HuH-7 (cell line): Measurements from ENCODE around the gene ATP6V1G2.
"Not testable (repeated sequence)": the region's sequence is repeated elsewhere in the genome, so short reads cannot be mapped to it uniquely, and the experiment has no call there.

Experiments
- DNase-seq: peaks from one replicate; pipeline ENCODE4 v3.0.0; 2011; ENCODE audit warnings: low spot score

The ATP6V1G2 gene

DNA sequence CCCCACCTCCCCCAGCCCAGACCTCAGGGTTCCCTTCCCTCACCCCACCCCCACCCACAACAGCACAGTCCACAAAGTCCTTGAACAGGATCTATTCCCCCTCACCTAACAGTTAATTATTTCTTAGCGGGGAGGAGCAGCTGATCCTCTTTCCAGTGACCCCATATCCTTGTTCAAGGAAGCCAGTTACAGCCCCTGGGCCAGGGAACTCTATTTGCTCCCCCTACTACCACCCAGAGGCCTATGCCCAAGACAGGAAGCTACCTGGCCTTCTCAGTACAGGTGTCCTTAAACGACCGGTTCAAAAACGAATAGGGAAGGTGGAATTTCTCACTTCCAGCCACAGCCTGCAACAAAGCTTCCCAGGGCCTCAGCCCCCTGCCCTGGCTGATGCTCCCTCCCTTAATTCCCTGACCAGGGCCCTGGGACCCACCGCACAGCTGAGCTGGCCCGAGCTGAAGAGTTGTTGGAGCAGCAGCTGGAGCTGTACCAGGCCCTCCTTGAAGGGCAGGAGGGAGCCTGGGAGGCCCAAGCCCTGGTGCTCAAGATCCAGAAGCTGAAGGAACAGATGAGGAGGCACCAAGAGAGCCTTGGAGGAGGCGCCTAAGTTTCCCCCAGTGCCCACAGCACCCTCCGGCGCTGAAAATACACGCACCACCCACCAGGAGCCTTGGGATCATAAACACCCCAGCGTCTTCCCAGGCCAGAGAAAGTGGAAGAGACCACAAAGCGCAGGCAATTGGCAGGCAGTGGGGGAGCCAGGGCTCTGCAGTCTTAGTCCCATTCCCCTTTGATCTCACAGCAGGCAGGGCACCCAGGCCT is 16.9 kb downstream of the ATP6V1G2 start:
- no peak for DNase-seq

DNA sequence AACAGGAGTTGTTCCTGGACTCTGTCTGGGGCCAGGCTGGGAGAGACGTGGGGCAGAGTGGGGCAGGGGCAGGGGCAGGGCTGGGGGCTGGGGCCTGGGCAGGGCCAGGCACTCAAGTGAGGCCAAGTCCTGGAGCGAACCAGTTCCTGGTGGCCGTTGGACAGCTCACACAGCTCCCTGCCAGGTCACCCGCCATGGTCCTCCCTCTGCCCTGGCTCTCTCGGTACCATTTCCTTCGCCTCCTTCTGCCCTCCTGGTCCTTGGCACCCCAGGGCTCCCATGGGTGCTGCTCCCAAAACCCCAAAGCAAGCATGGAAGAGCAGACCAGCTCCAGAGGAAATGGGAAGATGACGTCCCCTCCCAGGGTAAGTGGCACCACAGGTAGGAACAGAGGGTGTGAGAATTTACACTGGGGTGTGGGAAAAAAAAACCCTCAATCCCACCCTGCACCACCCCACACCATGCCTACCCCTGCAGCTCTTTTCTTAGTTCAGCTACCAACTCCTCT is 17.5 kb downstream of the ATP6V1G2 start, which contains the start of gene MCCD1:
Gene MCCD1, plus strand, starts transcription at position 142 of the 508 bp plus-strand sequence. Its CDS starts 53 bp downstream, at position 195.
- no peak for DNase-seq

DNA sequence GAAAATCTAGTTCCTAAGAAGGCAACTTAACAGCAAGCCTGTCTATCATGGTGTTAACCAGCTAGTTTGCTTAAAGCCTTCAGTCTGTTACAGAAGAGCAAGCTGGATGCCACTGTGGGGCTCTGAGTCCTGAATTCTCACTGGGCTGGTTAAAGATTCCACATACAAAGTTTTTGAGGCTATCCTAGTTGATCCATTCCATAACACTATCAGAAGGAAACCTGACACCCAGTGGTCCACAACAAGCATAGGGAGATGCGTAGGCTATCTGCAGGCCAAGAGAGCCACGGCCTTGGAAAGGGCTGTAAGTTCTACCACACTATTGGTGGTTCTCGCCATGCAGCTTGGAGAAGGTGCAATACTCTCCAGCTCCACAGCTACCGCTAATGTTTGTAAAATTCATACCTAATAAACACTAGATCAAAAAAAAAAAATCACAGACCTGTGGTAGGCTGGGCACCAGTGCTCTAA is 18.1 kb downstream of the ATP6V1G2 start:
- no peak for DNase-seq

DNA sequence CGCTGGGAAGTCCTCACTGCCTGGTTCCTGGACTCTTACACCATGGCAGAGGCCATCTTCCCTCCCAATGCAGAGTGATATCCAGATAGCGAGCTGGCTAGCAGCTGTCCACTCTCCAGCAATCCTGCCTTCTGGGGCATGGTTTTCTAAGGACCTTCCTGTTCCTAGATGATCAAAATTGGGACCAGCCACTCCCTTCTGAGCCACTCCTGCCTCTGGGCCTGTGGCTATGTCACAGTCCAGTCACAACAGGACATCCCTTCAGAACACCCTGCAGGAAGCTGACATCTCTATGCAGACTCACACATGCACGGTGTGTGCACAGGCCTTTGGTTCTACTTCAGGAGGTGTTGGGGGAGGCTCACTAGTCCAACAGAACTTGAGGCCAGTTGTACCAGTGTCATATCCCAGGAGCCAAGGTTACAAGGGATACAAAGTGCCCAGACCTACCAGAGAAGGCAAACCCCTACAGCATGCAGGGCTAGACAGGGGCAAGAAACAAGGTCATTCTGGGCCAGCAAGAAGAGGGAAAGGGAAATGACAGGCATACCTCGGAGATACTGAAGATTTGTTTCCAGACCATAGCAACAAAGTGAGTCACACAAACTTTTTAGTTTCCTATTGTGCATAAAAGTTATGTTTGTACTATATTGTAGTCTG is 20.3 kb downstream of the ATP6V1G2 start:
- DNase-seq: no peak

DNA sequence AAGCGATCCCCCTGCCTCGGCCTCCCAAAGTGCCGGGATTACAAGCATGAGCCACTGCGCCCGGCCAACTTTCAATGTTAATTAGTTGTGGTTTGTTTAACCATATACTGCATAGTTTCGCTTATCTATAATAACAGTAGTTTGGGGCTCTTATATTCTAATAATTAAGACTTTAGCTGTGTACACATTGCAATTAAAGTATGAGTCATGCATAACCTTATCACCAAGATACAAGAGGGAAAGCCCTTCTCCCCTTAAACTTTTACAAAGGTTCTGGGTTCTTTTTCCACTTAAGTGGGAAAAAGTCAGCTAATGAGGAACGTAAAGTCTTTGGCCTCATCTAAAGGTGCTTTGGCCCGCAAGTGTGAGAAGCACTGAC is 20.9 kb downstream of the ATP6V1G2 start:
- no peak for DNase-seq

DNA sequence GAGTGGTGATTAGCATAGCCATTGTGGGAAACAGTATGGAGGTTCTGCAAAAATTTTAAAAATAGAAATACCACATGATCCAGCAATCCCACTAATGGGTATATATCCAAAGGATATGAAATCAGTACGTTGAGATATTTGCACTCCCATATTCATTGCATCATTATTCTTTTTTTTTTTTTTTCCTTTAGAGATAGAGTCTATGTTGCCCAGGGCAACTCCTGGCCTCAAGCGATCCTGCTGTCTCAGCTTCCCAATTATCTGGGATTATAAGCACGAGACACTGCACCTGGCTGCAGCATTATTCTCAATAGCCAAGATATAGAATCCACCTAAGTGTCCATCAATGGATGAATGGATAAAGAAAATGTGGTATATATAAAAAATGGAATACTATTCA is 24.6 kb downstream of the ATP6V1G2 start:
- DNase-seq: no peak

DNA sequence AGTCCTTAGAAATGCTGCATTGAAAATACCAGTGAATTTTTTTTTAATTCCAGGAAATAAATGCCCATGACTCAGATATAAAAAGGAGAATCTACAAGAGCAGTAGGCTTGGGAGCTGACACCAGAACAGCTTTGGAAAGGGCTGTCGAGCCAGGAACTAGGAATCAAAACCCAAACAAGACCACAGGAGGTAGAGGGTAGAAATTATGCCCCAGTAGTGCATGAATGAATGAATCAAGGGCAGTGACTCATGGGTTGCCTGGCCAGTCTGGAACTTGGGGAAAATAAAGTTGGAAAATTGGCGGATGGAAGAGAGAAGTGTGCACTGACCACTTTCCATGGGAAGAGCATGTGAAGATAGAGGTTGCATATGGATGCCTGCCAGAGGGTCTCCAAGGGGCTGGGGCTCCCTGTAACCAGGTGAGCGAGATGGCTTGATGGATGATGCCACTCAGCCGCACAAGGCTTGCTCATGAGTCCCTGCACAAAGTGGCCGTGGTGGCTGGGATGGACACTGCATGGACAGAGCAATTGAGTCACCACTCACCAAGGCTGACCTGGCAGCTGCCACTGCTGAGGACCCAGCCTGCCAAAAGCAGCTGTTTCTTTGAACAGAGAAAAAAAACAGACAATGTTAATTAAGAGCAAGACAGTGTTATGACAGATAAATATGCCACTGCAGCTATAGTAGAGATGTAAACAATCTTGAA is 32.8 kb downstream of the ATP6V1G2 start:
- no peak for DNase-seq

DNA sequence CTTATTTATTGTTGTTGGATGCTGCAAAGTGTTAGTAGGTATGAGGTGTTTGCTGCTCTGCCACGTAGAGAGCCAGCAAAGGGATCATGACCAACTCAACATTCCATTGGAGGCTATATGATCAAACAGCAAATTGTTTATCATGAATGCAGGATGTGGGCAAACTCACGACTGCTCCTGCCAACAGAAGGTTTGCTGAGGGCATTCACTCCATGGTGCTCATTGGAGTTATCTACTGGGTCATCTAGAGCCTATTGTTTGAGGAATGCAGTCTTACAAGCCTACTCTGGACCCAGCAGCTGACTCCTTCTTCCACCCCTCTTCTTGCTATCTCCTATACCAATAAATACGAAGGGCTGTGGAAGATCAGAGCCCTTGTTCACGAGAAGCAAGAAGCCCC is 36.4 kb downstream of the ATP6V1G2 start:
- no peak for DNase-seq

DNA sequence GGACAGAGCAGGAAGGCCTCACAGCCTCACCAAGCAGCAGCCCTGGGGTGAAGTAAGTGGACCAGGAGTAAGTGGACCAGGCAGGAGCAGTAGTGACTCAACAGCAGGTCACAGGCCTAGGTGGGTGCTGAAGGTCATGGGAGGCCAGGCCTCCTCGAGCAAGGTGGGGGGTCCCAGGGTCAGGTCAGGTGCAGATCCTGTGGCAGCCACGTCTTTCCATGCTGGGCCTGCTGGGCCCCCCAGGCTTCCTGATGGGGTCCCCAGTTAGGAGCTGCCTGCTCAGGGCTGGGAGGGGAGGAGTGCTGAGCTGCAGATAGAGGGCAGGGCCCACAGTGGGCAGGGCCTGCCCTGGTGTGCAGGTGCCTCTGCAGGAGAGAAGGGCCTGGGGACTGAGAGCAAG is 37.4 kb downstream of the ATP6V1G2 start:
- not testable (repeated sequence) for DNase-seq

DNA sequence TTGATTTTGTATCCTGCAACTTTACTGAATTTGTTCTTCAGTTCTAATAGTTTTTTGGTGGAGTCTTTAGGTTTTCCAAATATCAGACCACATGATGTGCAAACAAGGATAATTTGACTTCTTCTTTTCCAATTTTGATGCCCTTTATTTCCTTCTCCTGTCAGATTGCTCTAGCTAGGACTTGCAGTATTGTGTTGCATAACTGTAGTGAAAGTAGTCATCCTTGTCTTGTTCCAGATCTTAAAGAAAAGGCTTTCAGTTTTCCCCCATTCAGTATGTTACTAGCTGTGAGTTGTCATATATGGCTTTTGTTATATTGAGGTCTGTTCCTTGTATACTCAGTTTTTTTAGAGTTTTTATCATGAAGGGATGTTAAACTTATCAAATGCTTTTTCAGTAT is 43.8 kb downstream of the ATP6V1G2 start:
- no peak for DNase-seq

DNA sequence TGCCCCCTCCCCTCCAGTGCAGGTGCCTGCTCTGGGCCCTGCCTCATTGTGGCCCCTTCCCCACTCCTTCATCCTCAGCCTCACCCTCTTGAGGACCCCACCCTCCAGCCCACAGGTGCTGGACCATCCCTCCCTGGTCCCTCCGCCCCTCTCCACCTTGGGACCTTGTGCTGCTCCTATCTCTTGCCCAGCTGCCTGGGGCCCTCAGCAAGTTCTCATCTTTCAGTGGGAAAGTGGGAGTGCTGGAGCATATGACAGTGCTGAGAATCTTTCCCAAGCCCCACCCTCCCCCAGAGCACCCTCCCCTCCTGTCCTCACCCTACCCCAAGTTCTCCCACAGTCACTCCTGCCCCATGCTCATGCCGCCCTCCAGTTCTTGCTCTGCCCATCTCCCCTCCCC is 46.8 kb downstream of the ATP6V1G2 start:
- DNase-seq: not testable (repeated sequence)

DNA sequence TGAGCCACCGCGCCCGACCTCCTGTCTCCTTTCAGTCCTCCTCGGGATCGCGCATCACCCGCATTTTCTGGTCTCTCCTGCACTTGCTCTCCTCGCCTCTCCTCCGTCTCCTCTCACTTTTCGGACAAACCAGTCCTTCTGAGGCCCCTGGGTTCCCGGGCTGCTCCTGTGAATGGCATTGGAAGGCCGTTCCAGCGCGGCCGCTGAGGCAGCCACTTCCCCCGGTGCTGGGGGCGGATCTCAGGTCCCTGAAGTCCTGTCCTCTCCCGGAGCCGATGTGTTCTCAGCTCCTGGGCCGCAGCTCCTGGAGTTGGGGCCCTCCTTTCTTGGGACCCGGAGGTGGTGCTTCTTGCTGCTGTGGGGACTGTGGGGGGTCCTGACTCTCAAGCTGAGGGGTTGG is 47.7 kb downstream of the ATP6V1G2 start:
- DNase-seq: peak; percentile 9

DNA sequence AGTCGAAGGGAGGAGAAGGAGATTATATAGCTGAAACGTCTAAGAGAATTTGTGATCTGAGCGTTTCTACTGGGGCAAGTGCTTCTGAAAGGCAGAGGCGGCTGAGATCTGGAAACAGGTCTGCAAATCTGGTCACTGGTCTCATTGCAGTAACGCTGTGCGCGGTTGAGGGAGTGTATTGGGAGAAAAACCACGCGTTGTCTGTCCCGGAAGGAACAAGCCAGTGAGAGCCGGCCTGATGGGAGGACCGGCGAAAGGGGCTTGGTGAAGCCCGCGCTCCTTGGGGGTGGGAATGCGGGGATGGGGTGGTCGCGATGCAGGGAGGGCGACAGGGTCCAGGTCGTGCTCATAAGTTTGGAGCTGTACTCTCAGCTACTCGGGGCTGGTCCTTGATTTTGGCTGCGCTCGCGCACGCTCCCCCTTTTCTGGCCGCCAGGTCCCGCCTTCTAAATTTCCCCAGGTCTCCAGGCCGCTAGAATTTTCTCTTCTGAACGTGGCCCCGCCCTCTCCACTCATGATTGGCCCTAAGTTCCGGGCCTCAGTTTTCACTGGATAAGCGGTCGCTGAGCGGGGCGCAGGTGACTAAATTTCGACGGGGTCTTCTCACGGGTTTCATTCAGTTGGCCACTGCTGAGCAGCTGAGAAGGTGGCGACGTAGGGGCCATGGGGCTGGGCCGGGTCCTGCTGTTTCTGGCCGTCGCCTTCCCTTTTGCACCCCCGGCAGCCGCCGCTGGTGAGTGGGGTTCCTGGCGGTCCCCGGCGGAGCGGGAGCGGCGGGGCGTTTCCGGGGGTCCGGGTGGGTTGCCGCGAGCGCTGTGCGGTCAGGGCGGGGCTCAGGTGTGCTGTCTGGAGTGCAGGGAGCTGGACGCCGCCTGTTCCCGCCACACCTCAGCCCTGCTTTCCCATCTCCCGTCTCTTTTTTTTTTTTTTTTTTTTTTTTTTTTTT is 48.6 kb downstream of the ATP6V1G2 start, which contains the start of gene MICB:
Gene MICB, plus strand, starts transcription at position 615 of the 946 bp plus-strand sequence. Its CDS starts 49 bp downstream, at position 664.
- DNase-seq: peak; percentile 58

DNA sequence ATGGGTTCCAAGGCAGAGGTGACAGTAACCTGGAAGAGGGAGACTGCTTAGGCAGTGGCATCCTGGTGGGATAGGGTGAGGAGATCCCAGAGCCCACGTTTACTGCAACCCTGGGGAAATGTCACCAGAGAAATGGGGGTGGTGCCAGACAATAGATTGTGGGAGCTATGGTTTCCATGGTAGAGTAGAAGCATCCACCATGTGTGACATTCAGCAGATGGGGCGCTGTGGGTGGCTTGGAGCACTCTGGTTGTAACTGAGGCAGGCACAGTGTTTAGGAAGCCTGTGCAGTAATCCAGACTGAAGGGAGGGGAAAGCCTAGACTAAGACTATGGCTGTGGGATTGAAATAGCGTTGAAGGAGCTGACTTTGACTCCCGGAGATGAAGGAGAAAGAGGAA is 49.6 kb downstream of the ATP6V1G2 start:
- not testable (repeated sequence) for DNase-seq

DNA sequence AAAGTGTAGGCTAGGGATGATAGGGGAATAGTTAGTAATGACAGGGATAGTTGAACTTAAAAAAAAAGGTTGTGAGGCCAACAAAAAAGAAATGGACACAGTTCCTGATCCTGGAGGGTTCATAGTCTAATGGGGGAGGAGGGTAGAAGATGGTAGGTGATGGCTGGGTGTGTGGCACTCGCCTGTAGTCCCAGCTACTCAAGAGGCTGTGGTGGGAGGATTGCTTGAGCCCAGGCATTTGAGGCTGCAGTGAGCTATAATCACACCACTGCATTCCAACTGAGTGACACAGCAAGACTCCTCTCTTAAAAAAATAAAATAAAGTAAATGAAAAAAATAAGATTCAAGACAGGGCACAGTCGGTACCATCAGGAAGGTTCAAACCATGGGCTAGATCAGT is 50.8 kb downstream of the ATP6V1G2 start:
- no peak for DNase-seq
